PC-3 (cell line): ENCODE results near the gene LRRC8E. TPM values are rescaled to one million over a fixed set of nuclear protein-coding genes. Genes with fewer than 3 reads are reported as not detected.

Experiments used
- ATAC-seq: fragments of 200-7000 bp; cut with Tn5 transposase; 2 replicates; pipeline ENCODE4 v1.9.1; 2020; ENCODE audit warnings: mild to moderate bottlenecking, moderate library complexity
- BruUV-seq: library from RNA; stranded (reverse); fragments of 400-500 nt; replicated peaks from 2 replicates; lab custom pipeline; 2021; lab: Mats Ljungman, UMichigan
- CTCF ChIA-PET: fragments of 300-600 bp; sonication (Branson Sonifier 250); formaldehyde crosslinking; loops from one replicate; lab custom pipeline; 2022; ENCODE audit warnings: antibody characterized with exemption; lab: Charles Lee
- POLR2A ChIA-PET: fragments of 300-600 bp; sonication (Branson Sonifier 250); formaldehyde crosslinking; loops from one replicate; lab custom pipeline; 2022; ENCODE audit warnings: antibody characterized with exemption; ENCODE audit not compliant: unreplicated experiment; lab: Charles Lee
- DNase-seq: peaks from one replicate; pipeline ENCODE4 v3.0.0-alpha.2; 2015
- H2AFZ ChIP-seq: fragments of 300-600 bp; sonication (generic); 2 replicates; pipeline ENCODE4 v1.6.0; 2016; ENCODE audit warnings: antibody characterized with exemption, low read length
- H3F3A ChIP-seq: fragments of 300-600 bp; sonication (generic); one replicate; pipeline ENCODE4 v1.6.0; 2017; ENCODE audit warnings: antibody characterized with exemption, low read length, control low read depth, mild to moderate bottlenecking; ENCODE audit not compliant: unreplicated experiment
- H3K27ac ChIP-seq: fragments of 300-600 bp; sonication (generic); 2 replicates; pipeline ENCODE4 v1.5.1; 2016; ENCODE audit warnings: mild to moderate bottlenecking, low read length
- H3K27me3 ChIP-seq: fragments of 300-600 bp; sonication (generic); 2 replicates; pipeline ENCODE4 v1.6.1; 2016; ENCODE audit warnings: low read length, mixed read lengths
- H3K36me3 ChIP-seq: fragments of 300-600 bp; sonication (generic); 2 replicates; pipeline ENCODE4 v1.6.1; 2016; ENCODE audit warnings: low read depth, mixed run types, low read length, mixed read lengths
- H3K4me1 ChIP-seq: fragments of 300-600 bp; sonication (generic); 2 replicates; pipeline ENCODE4 v1.5.1; 2016; ENCODE audit warnings: low read length; ENCODE audit not compliant: insufficient read depth
- H3K4me2 ChIP-seq: fragments of 300-600 bp; sonication (generic); 2 replicates; pipeline ENCODE4 v1.6.0; 2016; ENCODE audit warnings: low read length
- H3K4me3 ChIP-seq: fragments of 300-600 bp; sonication (generic); 2 replicates; pipeline ENCODE4 v1.5.1; 2016; ENCODE audit warnings: mild to moderate bottlenecking, low read length, mixed read lengths
- H3K79me2 ChIP-seq: fragments of 300-600 bp; sonication (generic); 2 replicates; pipeline ENCODE4 v1.6.1; 2017; ENCODE audit warnings: low read length, mixed read lengths
- H3K9ac ChIP-seq: fragments of 300-600 bp; sonication (generic); 2 replicates; pipeline ENCODE4 v1.6.0; 2016; ENCODE audit warnings: mild to moderate bottlenecking, low read length
- H3K9me2 ChIP-seq: fragments of 300-600 bp; sonication (generic); replicated peaks from 2 replicates; pipeline ENCODE4 v1.6.1; 2016; ENCODE audit warnings: mixed run types, low read length, mixed read lengths
- H3K9me3 ChIP-seq: fragments of 300-600 bp; sonication (generic); 2 replicates; pipeline ENCODE4 v1.6.1; 2016; ENCODE audit warnings: low read length, mixed read lengths
- H4K20me1 ChIP-seq: fragments of 300-600 bp; sonication (generic); 2 replicates; pipeline ENCODE4 v1.6.1; 2016; ENCODE audit warnings: low read length, mixed read lengths
- CTCF ChIP-seq: fragments of 300-600 bp; sonication (generic); conservative IDR thresholded peaks from 2 replicates; pipeline ENCODE4 v1.5.1; 2017; ENCODE audit warnings: antibody characterized with exemption, low read depth, mild to moderate bottlenecking, low read length
- EZH2 ChIP-seq: fragments of 300-600 bp; sonication (generic); IDR thresholded peaks from one replicate; pipeline ENCODE4 v1.6.1; 2017; ENCODE audit warnings: antibody characterized with exemption, mild to moderate bottlenecking, low read length; ENCODE audit not compliant: unreplicated experiment
- EZH2phosphoT487 ChIP-seq: fragments of 300-600 bp; sonication (generic); IDR thresholded peaks from 2 replicates; pipeline ENCODE4 v1.6.1; 2018; ENCODE audit warnings: mild to moderate bottlenecking, antibody characterized with exemption, low read length, borderline replicate concordance
- intact Hi-C: fragments of 100-400 bp; cut with micrococcal nuclease; formaldehyde crosslinking; loops from 2 replicates; pipeline ENCODE4 v1.9.0; 2023
- total RNA-seq: library from RNA; depleted of rRNA; stranded (reverse); fragments of >200 nt; gene quantifications from 2 replicates; pipeline ENCODE4 v1.2.3, GENCODE V29; 2014

The LRRC8E gene
- total RNA-seq, 1 experiment from 2014 or later = 30.8 TPM

GRCh38 chr19:7943444-7944176 lies 55.3 kb downstream of the LRRC8E start, which contains the start of gene TIMM44:
TIMM44 (minus strand) TSS chr19:7943666; CDS start chr19:7943651, 15 bp downstream.
- intact Hi-C loops = loop anchor here (1.0 to 5.0 kb wide), 4 partner anchors 14 to 310 kb away; no protein-coding TSS in a partner anchor
- H3F3A ChIP-seq = no peaks in the 10 kb centered on the region
- peak within 1 kb of the TSS; percentile 89 for H3K4me2 ChIP-seq
- peaks cover 56% of the 10 kb centered on the region for H3K79me2 ChIP-seq
- peak within 1 kb of the TSS; percentile 91 for H3K4me3 ChIP-seq
- DNase-seq = peak; percentile 100
- peak within 1 kb of the TSS; percentile 99 for H3K9ac ChIP-seq
- no TSS peak for BruUV-seq
- H3K4me1 ChIP-seq = peaks cover 14% of the 10 kb centered on the region
- CTCF ChIA-PET = interaction anchor here (0.5 to 1.7 kb wide), 9 partner anchors 15 to 207 kb away, joined by 3 to 20 read pairs (median 7); partner anchors contain the start of gene SNAPC2
- peaks cover 18% of the 10 kb centered on the region for H3K36me3 ChIP-seq
- peak within 1 kb of the TSS; percentile 70 for H2AFZ ChIP-seq
- peak; percentile 98 for ATAC-seq
- H3K9me3 ChIP-seq = no peaks in the 10 kb centered on the region
- no peaks in the 10 kb centered on the region for H3K9me2 ChIP-seq
- H4K20me1 ChIP-seq = peaks cover 9% of the 10 kb centered on the region; the same call in 1 of the 2 replicates
- POLR2A ChIA-PET = interaction anchor here (0.6 to 1.4 kb wide), 6 partner anchors 13 to 570 kb away, joined by 3 to 47 read pairs (median 6); partner anchors contain the start of gene ZNF414
- H3K27me3 ChIP-seq = no peaks in the 10 kb centered on the region
- TF ChIP-seq EZH2phosphoT487 (no peak), CTCF (no peak), EZH2 (no peak)
- peak within 1 kb of the TSS; percentile 75 for H3K27ac ChIP-seq

GRCh38 chr19:7944177-7944761 lies 56.0 kb downstream of the LRRC8E start:
- Histone ChIP-seq H4K20me1 (peaks cover 9% of the 10 kb centered on the region; the same call in 1 of the 2 replicates), H3K36me3 (peaks cover 12% of the 10 kb centered on the region), H3K4me2 (peak overlapping the region; percentile 89), H3F3A (no peaks in the 10 kb centered on the region), H3K9ac (peak overlapping the region; percentile 74), H3K9me3 (no peaks in the 10 kb centered on the region), H3K9me2 (no peaks in the 10 kb centered on the region), H3K4me3 (peak overlapping the region; percentile 70), H3K79me2 (peaks cover 51% of the 10 kb centered on the region), H3K27ac (peak overlapping the region; percentile 69), H2AFZ (peak overlapping the region; percentile 70), H3K4me1 (peaks cover 14% of the 10 kb centered on the region), H3K27me3 (no peaks in the 10 kb centered on the region)
- peak; percentile 98 for TF ChIP-seq CTCF
- TF ChIP-seq EZH2phosphoT487 = no peak
- intact Hi-C loops = loop anchor here (1.0 to 5.0 kb wide), 3 partner anchors 43 to 309 kb away; no protein-coding TSS in a partner anchor
- DNase-seq (peak; percentile 97), ATAC-seq (peak; percentile 57)
- ChIA-PET CTCF (interaction anchor here (0.6 to 1.7 kb wide), 8 partner anchors 16 to 171 kb away, joined by 3 to 20 read pairs (median 7); partner anchors contain the start of gene SNAPC2), POLR2A (interaction anchor here (0.6 to 1.4 kb wide), 7 partner anchors 14 to 569 kb away, joined by 3 to 47 read pairs (median 8); partner anchors contain the start of gene ZNF414)
- TSS peak; percentile 90 for BruUV-seq
